HG03342 (cell line): ENCODE results near the gene PARP1.

ENCODE experiments used
- ATAC-seq: cut with Tn5 transposase; IDR thresholded peaks from one replicate; pipeline ENCODE4 v1.9.1; 2021; ENCODE audit warnings: mild to moderate bottlenecking, moderate library complexity; ENCODE audit not compliant: unreplicated experiment

Gene PARP1

GRCh38 chr1:226384040-226384439 lies 23.9 kb downstream of the PARP1 start:
- no peak for ATAC-seq

- ATAC-seq = no peak
Observed at GRCh38 chr1:226382030-226382429, 25.9 kb downstream of the PARP1 start.

- ATAC-seq = no peak
Observed at GRCh38 chr1:226381226-226381998, 26.5 kb downstream of the PARP1 start.

- ATAC-seq = no peak
Observed at GRCh38 chr1:226378071-226378470, 29.8 kb downstream of the PARP1 start.

- no peak for ATAC-seq
Observed at GRCh38 chr1:226376300-226376699, 31.6 kb downstream of the PARP1 start.

GRCh38 chr1:226373376-226373775 lies 34.5 kb downstream of the PARP1 start:
- ATAC-seq = no peak

GRCh38 chr1:226372885-226373284 lies 35.0 kb downstream of the PARP1 start:
- no peak for ATAC-seq

- no peak for ATAC-seq
Observed at GRCh38 chr1:226371866-226372490, 35.9 kb downstream of the PARP1 start.

GRCh38 chr1:226371027-226371694 lies 36.7 kb downstream of the PARP1 start:
- ATAC-seq = no peak

GRCh38 chr1:226370144-226370923 lies 37.6 kb downstream of the PARP1 start:
- ATAC-seq = peak; percentile 70

- ATAC-seq = no peak
Observed at GRCh38 chr1:226369110-226369509, 38.8 kb downstream of the PARP1 start.

- ATAC-seq = no peak
Observed at GRCh38 chr1:226366290-226366689, 41.6 kb downstream of the PARP1 start.

GRCh38 chr1:226365831-226366231 lies 42.1 kb downstream of the PARP1 start:
- no peak for ATAC-seq

GRCh38 chr1:226364901-226365565 lies 42.9 kb downstream of the PARP1 start:
- ATAC-seq = no peak

GRCh38 chr1:226364514-226364899 lies 43.4 kb downstream of the PARP1 start:
- no peak for ATAC-seq

- no peak for ATAC-seq
Observed at GRCh38 chr1:226363801-226364513, 43.9 kb downstream of the PARP1 start.

- no peak for ATAC-seq
Observed at GRCh38 chr1:226362891-226363447, 44.9 kb downstream of the PARP1 start.

GRCh38 chr1:226362361-226362760 lies 45.5 kb downstream of the PARP1 start:
- ATAC-seq = no peak

- peak; percentile 61 for ATAC-seq
Observed at GRCh38 chr1:226360106-226360746, 47.7 kb downstream of the PARP1 start.
